Frontal cortex (tissue), 4 donors: ENCODE results near the gene RPS14. TPM values are rescaled to one million over a fixed set of nuclear protein-coding genes. Genes with fewer than 3 reads are reported as not detected.

Experiments
- DNase-seq, 2 donors: peaks; one replicate each; pipeline ENCODE4 v3.0.0; 2012; ENCODE audit warnings: low spot score in 2 of 2
- FAIRE-seq: peaks from 2 replicates; lab custom pipeline; 2012; peaks lifted over from hg19 to GRCh38; lab: Jason Lieb, UNC
- total RNA-seq: library from RNA; depleted of rRNA; stranded (reverse); fragments of >200 nt; gene quantifications from one replicate; pipeline ENCODE4 v1.2.3, GENCODE V29; 2014
- donor health status: control.
- donor health status: control.
- donor health status: control.

The RPS14 gene
- total RNA-seq, 1 donor from 2014 or later: 3,224 TPM

DNA sequence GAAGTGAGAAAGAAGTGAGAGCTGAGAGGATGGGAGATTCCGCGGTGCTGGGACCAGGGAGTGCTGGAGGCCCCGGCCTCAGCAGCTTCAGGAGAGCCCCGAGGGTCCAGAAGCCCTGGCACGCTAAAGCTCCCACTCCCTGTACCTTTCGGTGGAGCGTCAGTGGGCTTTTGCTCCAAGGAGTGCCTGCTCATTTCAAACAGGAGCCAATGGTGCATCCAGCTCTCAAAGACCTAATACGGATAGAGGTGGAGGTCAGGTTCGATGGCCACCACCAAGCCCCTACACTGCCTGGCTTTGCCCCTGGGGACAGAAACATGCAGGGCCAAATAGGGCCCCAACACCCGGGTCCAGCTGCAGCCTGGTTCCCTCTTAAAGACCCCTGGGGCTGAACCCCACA, 45.0 kb downstream of the RPS14 start:
- FAIRE-seq: no peak
- DNase-seq: no peak

DNA sequence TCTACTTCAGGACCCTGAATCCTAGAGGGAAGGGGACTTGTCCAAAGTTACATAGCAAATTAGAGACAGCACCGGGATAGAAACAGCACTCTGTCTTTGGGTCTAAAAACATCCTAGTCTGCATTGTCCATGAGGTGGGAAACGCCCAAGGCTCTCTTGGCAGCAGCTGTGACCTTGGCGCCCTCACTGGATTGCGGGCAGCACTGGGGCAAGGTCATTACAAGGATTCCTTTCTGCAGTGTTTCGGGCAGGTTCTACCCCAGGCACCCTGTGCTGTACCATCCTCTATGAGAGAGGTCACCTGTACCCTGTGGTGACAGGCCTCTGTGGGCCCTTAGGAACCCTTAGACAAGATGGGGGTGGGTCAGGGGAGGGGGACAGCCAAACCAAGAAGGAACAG, 45.4 kb downstream of the RPS14 start:
- FAIRE-seq (no peak), DNase-seq (no peak)

DNA sequence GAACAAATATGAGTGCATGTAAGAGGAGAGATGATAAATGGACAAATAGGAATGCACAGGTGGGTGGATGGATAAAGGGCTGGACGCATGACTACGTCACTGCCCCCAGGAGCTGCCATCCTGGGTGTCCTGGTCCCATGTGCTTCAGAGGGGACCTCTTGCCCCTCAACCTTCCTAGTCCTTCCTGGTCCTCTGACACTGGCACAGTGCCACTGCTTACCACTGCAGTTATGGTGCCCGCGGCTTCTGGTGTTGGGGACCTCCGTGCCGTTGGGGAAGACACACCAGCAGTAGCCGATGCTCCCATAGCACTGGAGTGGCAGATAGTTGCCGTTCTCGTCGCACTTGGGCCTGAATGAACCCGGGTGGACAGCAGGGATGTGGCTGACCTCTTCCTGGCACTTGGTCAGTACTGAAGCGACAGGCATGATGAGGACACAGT, 46.6 kb downstream of the RPS14 start:
- DNase-seq (no peak), FAIRE-seq (no peak)

DNA sequence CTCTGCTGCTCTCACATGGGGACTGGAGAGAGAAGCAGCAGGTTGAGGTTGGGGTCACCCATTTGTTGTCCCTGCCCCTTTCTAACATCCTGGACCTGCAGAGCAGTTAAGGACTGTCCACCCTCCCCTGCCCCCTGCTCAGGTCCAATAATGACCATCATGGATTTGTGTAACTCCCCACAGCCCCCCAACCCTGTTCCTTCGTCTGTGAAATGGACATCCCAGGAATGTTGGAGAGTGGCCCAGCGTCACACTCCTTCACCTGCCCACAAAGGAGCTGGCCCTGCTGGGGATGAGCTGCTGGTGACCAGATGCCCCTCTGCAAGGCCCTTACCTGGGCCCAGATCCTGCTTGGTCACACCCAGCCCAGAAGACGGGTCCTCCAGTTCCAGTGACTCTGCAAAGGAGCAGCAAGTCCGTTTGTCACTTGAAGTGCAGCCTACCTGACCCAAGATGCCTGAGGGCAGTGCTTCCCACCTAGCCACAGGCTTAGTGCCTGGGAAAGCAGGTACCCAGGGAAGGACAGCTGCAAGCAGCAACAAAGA, 47.2 kb downstream of the RPS14 start:
- FAIRE-seq: no peak
- no peak for DNase-seq

DNA sequence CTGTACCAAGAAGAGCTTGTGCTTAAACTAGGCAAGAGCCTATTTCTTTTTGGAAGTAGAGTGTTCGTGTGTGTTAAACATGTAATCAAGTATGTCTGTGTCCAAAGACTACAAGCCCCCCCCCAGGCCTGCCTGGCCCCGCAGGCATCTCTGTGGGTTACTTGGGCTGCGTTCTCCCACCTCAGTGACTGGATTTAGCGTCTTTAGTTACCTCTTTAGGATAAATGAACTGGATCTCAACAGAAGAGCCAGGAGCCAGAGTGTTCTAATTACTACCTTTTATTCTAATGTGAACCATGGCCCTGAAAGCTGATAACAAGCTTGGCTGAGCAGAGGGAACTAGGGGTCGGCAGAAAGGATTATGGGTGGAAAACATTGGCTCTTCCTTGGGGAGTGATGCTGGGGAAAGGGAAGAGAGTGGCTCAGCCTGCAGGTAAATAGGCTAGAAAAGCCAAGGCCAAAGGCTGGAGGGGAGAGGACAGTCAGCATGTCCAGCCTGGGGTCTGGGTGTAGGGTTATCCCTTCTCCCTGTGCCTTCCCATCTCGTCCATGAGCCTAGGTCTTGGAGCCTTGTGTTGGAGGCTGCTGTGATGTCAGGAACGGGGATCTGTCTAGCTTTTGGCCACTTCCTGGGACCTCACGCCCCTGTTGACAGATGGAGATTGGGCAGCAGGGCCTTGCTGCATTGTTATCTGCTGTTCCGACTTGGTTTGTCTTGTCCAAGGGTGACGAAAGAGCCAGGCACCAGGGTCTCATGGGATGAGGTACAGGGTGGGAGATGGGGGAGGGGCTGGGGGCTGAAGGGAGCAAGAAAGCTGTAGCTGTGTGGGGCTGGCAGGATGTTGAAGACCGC, 47.9 kb downstream of the RPS14 start:
- FAIRE-seq (no peak), DNase-seq (no peak)

DNA sequence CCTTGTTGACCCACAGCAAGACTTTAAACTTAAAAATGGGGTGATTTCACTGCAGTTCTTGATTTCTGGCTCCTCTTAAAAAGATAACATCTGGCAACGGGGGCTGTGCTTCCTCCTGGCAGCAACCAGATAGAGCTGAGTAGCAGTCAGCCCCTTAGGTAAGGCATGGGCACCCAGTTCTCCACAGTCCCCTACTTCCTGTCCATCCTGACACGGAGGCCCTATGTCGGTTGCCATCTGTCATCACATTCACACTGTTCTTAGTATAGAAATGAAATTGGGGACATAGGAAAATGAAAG, 48.5 kb downstream of the RPS14 start:
- FAIRE-seq (no peak), DNase-seq (no peak)

DNA sequence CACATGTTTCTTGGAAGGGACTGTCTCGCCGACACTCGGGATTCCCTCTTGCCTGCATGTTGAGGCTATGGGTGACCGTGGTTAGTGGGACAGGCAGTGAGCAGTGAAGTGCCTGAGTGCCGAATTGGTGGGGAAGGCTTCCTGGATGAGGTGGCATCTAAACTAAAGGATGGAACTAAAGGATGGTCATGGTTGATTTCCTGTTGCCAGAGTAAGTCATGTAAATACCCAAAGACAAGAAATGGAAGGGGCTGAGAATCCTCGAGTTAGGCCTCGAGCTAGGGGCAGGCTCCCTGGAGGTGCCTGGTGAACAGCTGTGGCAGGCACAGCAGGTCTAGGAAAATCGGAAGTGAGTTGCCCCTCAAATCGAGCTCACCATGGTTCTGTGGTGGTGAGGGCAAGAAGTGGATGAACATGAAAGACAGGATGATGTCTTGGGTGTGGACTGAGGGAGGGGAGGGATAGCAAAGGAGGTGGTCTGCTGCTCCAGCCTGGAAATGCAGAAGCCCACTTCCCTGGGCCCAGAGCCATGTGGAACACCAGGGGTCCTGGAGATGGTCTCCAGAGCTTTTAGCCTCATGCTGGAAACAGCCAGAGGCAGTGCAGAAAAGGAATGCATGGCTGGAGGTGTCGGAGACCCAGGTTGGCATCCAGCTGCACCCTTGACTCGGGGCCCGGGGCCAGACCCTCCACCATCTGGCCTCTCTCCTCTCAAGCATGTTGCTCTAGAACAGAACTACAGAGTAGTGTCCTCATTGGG, 49.0 kb downstream of the RPS14 start:
- DNase-seq: no peak
- no peak for FAIRE-seq

DNA sequence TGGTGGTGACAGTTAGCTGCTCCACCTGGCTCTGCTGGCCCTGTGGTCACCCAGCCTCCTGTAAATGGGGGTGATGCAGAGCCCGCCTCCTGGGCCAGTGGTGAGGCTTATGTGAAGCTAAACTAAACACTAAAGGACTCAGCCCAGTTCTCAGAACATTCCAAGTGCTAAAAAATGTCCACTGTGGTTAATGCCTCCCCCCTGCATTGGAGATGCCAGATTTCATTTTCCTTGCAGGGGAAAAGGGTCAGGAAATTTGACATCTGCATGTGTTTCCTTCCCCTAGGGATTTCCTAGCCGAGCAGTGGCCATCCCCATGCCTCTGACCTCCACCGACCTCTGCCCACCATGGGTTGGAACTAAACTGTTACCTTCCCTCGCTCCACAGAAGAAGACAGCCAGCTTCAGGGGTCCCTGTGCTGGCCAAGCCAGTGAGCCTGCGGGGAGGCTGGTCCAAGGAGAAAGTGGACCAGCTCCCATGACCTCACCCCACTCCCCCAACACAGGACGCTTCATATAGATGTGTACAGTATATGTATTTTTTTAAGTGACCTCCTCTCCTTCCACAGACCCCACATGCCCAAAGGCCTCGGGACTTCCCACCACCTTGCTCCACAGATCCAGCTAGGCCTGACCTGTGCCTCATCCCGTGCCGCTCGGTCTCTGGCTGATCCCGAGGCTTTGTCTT, 49.9 kb downstream of the RPS14 start:
- DNase-seq: no peak
- no peak for FAIRE-seq

DNA sequence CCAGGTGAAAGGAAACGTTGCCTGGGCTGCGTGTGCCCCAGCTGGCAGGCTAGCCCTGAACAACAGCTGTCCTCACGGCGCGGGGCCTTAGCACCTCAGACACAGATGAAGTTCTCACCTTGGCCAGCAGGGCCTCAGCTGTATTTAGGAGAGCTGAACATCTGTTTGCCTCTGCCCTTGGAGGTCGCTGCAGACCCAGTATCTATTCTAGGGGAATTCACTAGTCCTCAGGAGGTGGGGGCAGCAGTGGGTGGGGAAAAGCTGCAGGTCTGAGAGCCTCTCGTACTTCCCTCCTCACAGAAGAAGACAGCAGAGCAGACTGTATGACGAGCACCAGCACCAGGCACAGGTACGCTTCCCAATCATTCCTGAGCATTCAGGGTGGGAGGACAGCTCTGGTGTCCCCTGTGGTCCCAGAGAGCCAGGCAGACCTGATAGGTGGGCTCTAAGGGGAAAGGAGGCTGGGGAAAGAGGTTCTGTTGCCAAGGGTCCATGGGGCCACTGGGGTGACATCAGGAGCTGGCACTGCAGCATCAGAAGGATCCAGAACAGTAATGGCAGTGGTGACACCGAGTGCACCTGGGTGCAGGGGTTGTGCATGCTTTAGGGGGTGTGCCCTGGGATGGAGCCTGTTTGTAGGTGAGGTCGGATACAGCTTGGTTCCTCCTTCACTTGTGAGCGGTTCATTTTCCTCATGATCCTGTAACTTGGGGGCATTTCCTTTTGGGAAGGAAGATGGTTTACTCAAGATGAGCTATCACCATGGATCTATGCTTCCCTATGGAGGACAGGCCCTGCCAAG, 50.6 kb downstream of the RPS14 start:
- FAIRE-seq: no peak
- no peak for DNase-seq

DNA sequence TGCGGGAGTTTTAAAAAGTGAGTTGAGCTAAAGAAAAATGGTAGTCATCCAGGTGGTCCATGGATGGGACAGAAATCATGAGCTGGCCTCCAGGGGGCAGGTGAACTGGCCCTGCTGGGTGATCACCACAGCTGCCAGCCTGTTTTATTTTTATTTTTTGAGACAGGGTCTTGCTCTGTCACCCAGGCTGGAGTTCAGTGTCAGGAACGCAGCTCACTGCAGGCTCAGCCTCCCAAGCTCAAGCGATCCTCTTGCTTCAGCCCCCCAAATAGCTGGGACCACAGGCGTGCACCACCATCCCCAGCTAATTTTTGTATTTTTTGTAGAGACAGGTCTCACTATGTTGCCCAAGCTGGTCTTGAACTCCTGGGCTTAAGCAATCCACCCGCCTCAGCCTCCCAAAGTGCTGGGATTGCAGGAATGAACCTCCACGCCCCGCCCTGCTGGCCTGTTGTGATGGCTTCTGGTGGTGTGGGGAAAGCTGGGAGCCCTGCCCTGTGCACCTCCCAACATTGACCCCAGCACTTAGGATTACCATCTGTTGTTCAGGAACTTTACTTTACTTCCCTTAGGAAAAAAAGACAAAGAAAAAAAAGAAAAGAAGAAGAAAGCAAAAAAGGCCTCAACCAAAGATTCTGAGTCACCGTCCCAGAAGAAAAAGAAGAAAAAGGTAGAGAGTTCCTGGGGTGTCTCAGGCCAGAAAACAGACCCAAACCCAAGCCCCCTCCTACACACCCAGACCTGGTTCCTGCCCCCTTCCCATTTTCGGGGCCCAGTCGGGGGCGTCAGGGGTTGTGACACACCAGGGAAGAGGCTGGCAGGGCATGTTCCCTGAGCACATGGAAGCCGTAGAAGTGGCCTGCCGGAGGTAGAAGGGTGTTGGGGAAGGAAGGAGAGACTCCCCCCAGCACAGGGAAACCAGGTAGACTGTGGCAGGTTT, 51.5 kb downstream of the RPS14 start:
- FAIRE-seq (no peak), DNase-seq (no peak)

DNA sequence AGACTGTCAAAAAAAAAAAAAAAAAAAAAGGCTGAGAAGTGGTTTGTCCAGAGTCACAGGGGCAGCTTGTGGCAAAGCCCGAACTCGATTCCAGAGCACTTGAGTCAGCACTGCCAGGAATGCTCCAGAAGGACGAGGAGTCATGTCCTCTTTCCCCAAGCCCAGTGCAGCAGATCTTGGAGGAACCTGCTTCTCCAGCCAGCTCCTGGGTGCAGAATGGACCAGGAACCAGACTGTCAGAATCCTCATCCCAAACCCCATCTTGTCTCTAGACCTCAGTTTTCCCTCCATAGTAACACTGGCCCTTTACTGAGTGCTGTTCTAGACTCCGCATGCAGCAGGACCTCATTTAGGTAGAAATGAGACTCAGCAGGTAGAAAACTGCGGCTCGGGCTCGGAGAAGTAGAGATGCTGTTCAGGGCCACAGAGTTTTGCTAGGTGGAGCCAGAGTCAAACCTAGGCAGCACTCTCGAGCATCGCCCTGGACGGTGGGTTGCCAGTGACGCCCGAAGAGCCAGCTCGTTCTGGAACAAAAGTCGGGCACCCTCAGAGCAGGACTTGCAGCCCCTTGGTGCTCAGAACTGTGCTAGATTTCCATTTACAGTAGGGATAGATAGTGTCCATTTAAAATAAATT, 52.3 kb downstream of the RPS14 start:
- FAIRE-seq (no peak), DNase-seq (no peak)

DNA sequence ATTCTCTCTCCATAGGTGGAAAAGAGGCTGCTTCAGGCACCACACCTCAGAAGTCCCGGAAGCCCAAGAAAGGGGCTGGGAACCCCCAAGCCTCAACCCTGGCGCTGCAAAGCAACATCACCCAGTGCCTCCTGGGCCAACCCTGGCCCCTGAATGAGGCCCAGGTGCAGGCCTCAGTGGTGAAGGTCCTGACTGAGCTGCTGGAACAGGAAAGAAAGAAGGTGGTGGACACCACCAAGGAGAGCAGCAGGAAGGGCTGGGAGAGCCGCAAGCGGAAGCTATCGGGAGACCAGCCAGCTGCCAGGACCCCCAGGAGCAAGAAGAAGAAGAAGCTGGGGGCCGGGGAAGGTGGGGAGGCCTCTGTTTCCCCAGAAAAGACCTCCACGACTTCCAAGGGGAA, 53.3 kb downstream of the RPS14 start:
- FAIRE-seq: no peak
- DNase-seq: no peak

DNA sequence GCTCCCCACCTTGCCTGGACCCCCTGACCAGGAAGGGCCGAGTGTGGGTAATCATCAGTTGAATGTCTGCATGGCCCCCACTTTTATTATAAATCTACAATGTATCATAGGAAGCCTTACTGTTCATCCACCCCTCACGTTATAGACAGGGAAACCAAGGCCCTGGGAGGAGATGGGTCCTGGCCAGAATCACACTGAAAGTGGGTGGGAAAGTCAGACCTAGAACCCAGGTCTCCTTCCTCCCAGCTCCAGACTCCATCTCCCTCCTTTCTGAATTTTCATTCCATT, 53.9 kb downstream of the RPS14 start:
- DNase-seq (no peak), FAIRE-seq (no peak)

DNA sequence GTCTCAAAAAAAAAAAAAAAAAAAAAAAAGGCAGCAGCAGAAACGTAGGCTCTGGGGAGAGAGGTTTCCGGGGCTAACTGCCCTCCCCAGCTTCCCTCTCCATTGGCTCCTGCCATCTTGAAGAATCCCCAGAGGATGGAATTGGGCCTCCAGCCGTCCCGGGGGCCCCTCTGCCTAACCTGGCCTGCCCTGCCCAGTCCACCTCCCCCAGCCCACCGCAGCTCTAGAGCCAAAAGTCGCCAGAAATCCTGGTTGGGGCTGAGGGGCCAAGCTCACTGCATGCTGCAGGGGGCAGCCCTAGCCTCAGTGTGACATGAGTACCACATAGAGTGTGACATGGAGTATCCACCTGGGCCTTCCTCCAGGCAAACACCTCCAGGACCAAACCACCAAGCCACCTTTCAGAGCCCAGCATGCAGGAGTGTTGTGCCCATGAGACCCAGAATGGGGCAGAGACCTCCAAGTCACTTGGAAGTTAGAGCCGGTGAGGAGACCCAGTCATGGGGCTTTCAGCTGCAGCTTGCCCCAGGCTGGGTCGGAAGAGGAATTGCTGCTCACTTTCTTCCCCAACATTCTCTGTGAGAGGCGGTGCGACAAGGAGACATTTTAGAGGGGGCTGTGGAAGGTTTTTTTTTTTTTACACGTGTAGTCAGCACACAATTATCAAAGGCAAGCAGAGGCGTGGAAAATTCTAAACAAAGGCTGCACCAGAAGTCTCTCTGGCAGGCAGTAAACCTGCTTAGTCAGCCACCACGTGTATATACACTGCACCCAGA, 54.4 kb downstream of the RPS14 start:
- FAIRE-seq: no peak
- DNase-seq: no peak

DNA sequence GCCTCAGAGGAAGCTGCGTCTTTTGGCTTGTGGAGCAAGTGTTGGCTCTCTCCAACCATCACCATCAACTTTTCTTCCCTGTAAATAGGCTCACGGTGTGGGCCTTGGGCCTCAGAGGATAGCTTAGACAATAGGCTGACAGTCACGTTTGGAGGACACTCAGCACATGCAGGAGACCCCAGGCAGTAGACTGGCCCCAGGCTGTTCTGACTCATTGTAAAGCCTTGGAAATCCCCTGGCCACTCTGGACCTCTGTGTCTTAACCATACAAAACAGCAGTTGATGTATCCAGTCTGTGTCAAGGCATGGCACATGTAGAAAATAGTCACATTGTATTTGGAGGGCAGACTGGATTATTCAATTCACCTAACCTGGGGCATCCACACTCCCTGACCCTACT, 55.4 kb downstream of the RPS14 start:
- no peak for FAIRE-seq
- no peak for DNase-seq

DNA sequence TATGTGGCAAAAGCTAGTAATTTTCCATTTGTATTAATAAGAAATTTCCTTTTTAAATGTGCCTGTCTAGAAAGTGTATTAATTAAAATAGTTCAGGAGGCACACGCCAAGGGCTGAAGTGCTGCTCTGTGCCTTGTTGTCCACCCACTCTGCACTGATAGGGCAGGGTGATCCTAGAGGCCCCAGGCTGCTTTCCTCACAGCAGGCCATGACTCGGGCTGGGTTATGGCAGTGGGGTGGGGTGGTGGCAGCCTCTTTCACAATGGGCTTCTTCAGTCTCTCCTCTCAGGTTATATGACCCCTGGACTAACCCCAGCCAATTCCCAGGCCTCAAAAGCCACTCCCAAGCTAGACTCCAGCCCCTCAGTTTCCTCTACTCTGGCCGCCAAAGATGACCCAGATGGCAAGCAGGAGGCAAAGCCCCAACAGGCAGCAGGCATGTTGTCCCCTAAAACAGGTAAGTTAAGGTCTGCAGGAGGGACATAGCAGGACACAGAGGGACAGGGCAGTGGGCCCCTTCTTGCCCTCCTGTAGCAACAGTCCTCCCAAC, 56.4 kb downstream of the RPS14 start:
- no peak for DNase-seq
- FAIRE-seq: no peak

DNA sequence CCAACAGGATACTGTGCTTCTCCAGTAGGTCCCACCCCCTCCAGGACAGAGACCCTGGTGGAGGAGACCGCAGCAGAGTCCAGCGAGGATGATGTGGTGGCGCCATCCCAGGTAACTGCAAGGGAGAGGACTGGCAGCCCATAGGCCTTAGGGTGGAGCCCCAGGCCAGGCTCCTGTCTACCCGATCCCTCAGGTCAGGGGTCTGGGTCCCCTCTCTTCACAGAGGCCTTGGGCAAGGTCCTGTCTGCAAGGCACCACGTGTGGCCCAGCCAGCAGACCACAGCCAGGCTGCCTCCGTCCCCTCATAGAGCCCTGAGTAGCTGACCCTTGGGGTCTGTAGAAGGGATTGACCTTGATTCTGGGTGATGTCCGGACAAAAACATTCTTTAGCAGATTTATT, 56.9 kb downstream of the RPS14 start:
- DNase-seq (no peak), FAIRE-seq (no peak)
